Suprapubic skin (tissue), 4 donors: ENCODE results near the gene MT2A. TPM values are rescaled to one million over a fixed set of nuclear protein-coding genes. Genes with fewer than 3 reads are reported as not detected.

Source experiments
- DNase-seq, 2 donors: peaks; one replicate each; pipeline ENCODE4 v3.0.0-alpha.2; 2019; ENCODE audit warnings: low spot score in 2 of 2
- H3K27ac ChIP-seq: fragments of 200-600 bp; sonication (generic); one replicate; pipeline ENCODE4 v1.5.1; 2019
- H3K27me3 ChIP-seq: fragments of 200-600 bp; sonication (generic); one replicate; pipeline ENCODE4 v1.5.1; 2019
- H3K36me3 ChIP-seq: fragments of 200-600 bp; sonication (generic); one replicate; pipeline ENCODE4 v1.5.1; 2019
- H3K4me1 ChIP-seq: fragments of 200-600 bp; sonication (generic); one replicate; pipeline ENCODE4 v1.5.1; 2019
- H3K4me3 ChIP-seq: fragments of 200-600 bp; sonication (generic); one replicate; pipeline ENCODE4 v1.5.1; 2019; ENCODE audit warnings: mild to moderate bottlenecking
- H3K9me3 ChIP-seq: fragments of 200-600 bp; sonication (generic); one replicate; pipeline ENCODE4 v1.5.1; 2019
- EP300 ChIP-seq: sonication (generic); formaldehyde crosslinking; IDR thresholded peaks from one replicate; pipeline ENCODE4 v1.6.1; 2017; ENCODE audit warnings: antibody characterized with exemption
- POLR2A ChIP-seq, 2 donors: fragments of 450-650 bp; IDR thresholded peaks; one replicate each; pipeline ENCODE4 v1.6.1; 2017; ENCODE audit warnings: antibody characterized with exemption in 2 of 2, mild to moderate bottlenecking in 2 of 2, moderate library complexity in 2 of 2
- POLR2AphosphoS5 ChIP-seq, 3 donors: sonication (generic); formaldehyde crosslinking; IDR thresholded peaks; one replicate each; pipeline ENCODE4 v1.6.1; 2017; ENCODE audit warnings: antibody characterized with exemption in 3 of 3
- WGBS: methylation state at CpG from one replicate; pipeline ENCODE4 v1.1.5; 2018; 5-methylcytosine and 5-hydroxymethylcytosine counted together
- total RNA-seq, 4 donors: library from RNA; depleted of rRNA; stranded (reverse); fragments of >200 nt; gene quantifications; one replicate each; pipeline ENCODE4 v1.1.0, GENCODE V29; 2016
- TF ChIP-seq, protein P1 (sequence below), 2 donors: fragments of 200-600 bp in 1 of 2; fragments of 450-650 bp in 1 of 2; sonication (generic) in 1 of 2; IDR thresholded peaks; one replicate each; pipeline ENCODE4 v1.5.1; 2016 to 2019; ENCODE audit warnings: antibody characterized with exemption in 2 of 2, mild to moderate bottlenecking in 1 of 2, moderate library complexity in 1 of 2

MT2A gene
- total RNA-seq, 4 donors from 2014 or later: 375 to 1,014 (median 463) TPM

DNA sequence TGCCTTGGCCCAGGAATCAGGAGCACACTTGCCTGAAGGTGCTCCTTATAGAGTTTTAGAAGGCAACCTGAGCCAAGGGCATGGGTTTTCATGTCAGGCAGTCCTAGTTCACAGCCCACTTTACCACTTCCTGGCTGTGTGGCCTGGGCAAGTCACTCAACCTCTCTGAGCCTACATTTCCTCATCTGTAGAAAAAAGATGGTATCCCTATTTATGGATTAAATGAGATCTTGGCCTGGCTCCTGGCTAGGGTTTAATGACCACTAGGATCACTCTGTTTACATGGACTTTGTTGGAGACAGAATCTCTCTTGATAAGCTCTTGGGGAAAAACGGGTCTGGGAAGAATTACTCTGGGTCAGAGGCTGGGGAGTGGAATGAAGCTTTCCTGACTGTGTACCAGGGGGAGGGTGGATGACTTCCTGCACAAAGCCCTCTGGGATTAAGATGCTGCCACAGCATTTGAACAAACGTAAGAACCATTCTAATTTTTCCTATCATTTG is 2.3 kb downstream of the MT2A start:
- Histone ChIP-seq H3K4me1 (peaks cover 58% of the 10 kb centered on the region), H3K4me3 (peak overlapping the region; percentile 73)
- no peak for DNase-seq

DNA sequence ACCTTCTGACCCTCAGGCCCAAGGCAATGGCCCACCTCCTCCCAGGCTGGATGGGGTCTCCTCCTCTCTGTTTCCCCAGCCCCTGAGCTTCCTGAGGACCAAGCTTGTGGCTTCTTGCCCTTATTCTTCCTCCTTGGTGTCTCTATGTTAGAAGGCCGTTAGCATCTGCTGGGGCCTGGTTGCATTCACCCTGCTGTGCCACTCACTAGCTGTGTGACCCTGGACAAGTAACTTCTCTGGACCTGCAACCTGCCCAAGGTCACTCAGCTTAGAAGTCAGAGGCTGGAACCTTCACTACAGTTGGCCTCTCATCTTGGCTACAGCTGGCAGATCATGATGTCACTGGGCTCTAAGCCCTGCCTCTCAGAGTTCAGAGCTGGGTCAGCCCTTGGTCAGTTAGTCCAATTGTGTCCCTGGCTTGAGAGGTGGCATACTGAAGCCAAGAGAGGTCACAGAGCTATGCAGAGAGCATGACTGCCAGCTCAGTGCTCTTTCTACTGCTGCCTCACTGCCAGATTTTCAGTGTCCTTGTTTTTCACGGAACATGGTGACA is 3.0 kb downstream of the MT2A start:
- WGBS: 61% methylated on average over 2 of the region's 2 CpGs

More for the DNA sequence above, 2.3 kb downstream of the MT2A start:
- TF ChIP-seq POLR2A (IDR thresholded peaks at IDR 0.05) (no peak), EP300 (no peak), POLR2AphosphoS5 (IDR thresholded peaks at IDR 0.05) (no peak)
- TF ChIP-seq, protein P1, sequence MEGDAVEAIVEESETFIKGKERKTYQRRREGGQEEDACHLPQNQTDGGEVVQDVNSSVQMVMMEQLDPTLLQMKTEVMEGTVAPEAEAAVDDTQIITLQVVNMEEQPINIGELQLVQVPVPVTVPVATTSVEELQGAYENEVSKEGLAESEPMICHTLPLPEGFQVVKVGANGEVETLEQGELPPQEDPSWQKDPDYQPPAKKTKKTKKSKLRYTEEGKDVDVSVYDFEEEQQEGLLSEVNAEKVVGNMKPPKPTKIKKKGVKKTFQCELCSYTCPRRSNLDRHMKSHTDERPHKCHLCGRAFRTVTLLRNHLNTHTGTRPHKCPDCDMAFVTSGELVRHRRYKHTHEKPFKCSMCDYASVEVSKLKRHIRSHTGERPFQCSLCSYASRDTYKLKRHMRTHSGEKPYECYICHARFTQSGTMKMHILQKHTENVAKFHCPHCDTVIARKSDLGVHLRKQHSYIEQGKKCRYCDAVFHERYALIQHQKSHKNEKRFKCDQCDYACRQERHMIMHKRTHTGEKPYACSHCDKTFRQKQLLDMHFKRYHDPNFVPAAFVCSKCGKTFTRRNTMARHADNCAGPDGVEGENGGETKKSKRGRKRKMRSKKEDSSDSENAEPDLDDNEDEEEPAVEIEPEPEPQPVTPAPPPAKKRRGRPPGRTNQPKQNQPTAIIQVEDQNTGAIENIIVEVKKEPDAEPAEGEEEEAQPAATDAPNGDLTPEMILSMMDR (IDR thresholded peaks at IDR 0.05): no peak
- Histone ChIP-seq H3K9me3 (no peaks in the 10 kb centered on the region), H3K27ac (peak overlapping the region; percentile 96), H3K36me3 (no peaks in the 10 kb centered on the region), H3K27me3 (no peaks in the 10 kb centered on the region)
- 40% methylated on average over 2 of the region's 2 CpGs for WGBS

DNA sequence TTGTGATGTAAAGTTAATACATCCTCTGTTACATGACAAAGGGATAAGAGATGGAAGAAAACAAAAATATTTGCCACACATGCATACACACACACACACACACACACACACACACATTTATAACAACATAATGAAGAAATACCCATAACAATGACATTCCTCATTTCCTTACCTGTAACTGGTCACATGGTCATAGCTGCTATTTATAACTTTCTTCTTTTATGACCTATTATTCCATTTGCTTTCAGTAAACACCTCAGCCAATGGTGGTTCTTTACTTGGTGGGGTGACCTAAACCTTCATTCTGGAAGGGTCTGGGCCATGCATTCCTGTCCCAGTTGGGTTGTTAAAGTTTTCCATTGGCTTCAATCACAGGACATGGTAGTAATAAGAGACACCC is 5.3 kb downstream of the MT2A start:
- Histone ChIP-seq H3K36me3 (no peaks in the 10 kb centered on the region), H3K4me1 (peaks cover 45% of the 10 kb centered on the region), H3K27ac (no peak overlapping the region), H3K27me3 (no peaks in the 10 kb centered on the region), H3K9me3 (no peaks in the 10 kb centered on the region), H3K4me3 (no peak overlapping the region)
- no peak for DNase-seq
- TF ChIP-seq POLR2A (IDR thresholded peaks at IDR 0.05) (no peak), POLR2AphosphoS5 (IDR thresholded peaks at IDR 0.05) (no peak), EP300 (no peak)
- TF ChIP-seq, protein P1 (IDR thresholded peaks at IDR 0.05): no peak

More for the DNA sequence above, 3.0 kb downstream of the MT2A start:
- Histone ChIP-seq H3K4me3 (no peak overlapping the region), H3K27ac (peak overlapping the region; percentile 96), H3K4me1 (peaks cover 51% of the 10 kb centered on the region), H3K36me3 (no peaks in the 10 kb centered on the region), H3K27me3 (no peaks in the 10 kb centered on the region), H3K9me3 (no peaks in the 10 kb centered on the region)
- no peak for DNase-seq
- TF ChIP-seq POLR2AphosphoS5 (IDR thresholded peaks at IDR 0.05): peak in 1 of 3 donors; percentile 15
- TF ChIP-seq, protein P1 (IDR thresholded peaks at IDR 0.05): no peak

DNA sequence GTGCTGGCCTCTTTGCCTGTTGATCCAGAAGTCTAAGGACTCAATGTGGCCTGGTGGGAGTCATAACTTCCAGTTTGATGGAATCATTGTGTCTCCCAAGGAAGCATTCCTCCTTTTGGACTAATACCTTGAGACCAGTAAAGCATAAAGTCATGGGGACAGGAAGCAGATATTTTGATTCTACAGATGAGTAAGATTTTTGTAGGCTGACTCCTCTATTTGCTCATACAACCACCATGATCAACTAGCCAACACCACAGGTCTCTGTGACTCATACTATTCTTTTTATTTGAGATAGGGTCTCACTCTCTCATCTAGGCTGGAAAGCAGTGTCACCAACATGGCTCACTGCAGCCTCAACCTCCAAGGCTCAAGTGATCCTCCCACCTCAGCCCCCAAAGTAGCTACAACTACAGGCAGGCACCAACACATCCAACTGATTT is 6.2 kb downstream of the MT2A start:
- no peak for TF ChIP-seq POLR2A (IDR thresholded peaks at IDR 0.05)
- TF ChIP-seq POLR2AphosphoS5 (IDR thresholded peaks at IDR 0.05): no peak
- no peak for TF ChIP-seq EP300
- TF ChIP-seq, protein P1 (IDR thresholded peaks at IDR 0.05): no peak
- Histone ChIP-seq H3K36me3 (no peaks in the 10 kb centered on the region), H3K27me3 (no peaks in the 10 kb centered on the region), H3K9me3 (no peaks in the 10 kb centered on the region), H3K27ac (no peak overlapping the region), H3K4me1 (peaks cover 36% of the 10 kb centered on the region), H3K4me3 (no peak overlapping the region)
- DNase-seq: no peak

DNA sequence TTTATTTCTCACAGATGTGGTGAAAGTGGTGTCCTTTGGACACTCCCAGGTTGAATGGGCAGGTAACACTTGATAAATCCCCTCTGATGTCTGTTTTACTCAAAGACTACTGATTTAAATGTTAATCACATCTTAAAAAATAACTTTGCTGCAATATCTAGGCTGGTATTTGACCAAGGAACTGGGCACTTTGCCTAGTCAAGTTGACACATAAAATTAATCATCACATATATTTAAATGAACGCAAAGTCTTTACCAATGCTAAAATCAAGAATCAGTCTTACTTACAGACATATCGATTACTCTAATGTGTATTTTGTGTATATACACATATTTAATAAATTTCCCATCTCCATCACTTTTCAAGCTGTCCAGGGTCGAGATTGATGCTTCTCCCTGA is 7.0 kb downstream of the MT2A start:
- no peak overlapping the region for H3K4me3 ChIP-seq
- 79% methylated on average over 3 of the region's 3 CpGs for whole genome bisulfite sequencing
- no peak for DNase-seq
- H3K27me3 ChIP-seq: no peaks in the 10 kb centered on the region
- TF ChIP-seq POLR2A (IDR thresholded peaks at IDR 0.05) (no peak), POLR2AphosphoS5 (IDR thresholded peaks at IDR 0.05) (no peak), EP300 (no peak)
- TF ChIP-seq, protein P1 (IDR thresholded peaks at IDR 0.05): no peak
- no peak overlapping the region for H3K27ac ChIP-seq
- no peaks in the 10 kb centered on the region for H3K9me3 ChIP-seq
- no peaks in the 10 kb centered on the region for H3K36me3 ChIP-seq
- peaks cover 28% of the 10 kb centered on the region for H3K4me1 ChIP-seq
